Measurements from ENCODE around the gene BPNT1. TPM values are rescaled to one million over a fixed set of nuclear protein-coding genes. Genes with fewer than 3 reads are reported as not detected.

Gene BPNT1
- total RNA-seq, 2 donors from 2014 or later = 57.5 to 71.5 TPM

DNA sequence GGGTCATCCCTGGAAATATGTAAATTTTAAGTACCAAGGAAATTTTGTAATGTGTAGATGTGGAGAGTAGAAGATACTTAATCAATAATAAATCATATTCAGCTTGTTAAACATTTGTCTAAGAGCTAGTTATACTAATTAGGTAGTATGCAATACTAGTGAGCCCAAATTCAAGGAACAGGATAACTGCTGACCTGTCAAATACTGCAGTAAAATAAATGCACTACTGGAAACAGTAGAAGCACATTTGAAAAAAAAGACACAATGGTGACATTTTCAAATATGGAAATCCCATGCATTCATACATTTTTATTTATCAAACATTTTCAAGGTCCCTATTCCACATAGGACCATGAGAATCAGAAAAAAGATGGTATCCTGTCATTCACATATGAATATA, 70.5 kb downstream of the BPNT1 start:
- Histone ChIP-seq H3K9ac (ENCODE audit: low read depth in 2 of 2, low read length in 2 of 2) (no peak overlapping the region), H3K4me3 (no peak overlapping the region), H3K27ac (no peak overlapping the region), H3K36me3 (no peaks in the 10 kb centered on the region), H3K27me3 (no peaks in the 10 kb centered on the region), H3K4me1 (no peaks in the 10 kb centered on the region), H3K9me3 (no peaks in the 10 kb centered on the region)
- intact Hi-C loops (cut with DNase I) = no loop called here
- no peak for DNase-seq
- TF ChIP-seq, protein P1, sequence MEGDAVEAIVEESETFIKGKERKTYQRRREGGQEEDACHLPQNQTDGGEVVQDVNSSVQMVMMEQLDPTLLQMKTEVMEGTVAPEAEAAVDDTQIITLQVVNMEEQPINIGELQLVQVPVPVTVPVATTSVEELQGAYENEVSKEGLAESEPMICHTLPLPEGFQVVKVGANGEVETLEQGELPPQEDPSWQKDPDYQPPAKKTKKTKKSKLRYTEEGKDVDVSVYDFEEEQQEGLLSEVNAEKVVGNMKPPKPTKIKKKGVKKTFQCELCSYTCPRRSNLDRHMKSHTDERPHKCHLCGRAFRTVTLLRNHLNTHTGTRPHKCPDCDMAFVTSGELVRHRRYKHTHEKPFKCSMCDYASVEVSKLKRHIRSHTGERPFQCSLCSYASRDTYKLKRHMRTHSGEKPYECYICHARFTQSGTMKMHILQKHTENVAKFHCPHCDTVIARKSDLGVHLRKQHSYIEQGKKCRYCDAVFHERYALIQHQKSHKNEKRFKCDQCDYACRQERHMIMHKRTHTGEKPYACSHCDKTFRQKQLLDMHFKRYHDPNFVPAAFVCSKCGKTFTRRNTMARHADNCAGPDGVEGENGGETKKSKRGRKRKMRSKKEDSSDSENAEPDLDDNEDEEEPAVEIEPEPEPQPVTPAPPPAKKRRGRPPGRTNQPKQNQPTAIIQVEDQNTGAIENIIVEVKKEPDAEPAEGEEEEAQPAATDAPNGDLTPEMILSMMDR (IDR thresholded peaks at IDR 0.05) = no peak

DNA sequence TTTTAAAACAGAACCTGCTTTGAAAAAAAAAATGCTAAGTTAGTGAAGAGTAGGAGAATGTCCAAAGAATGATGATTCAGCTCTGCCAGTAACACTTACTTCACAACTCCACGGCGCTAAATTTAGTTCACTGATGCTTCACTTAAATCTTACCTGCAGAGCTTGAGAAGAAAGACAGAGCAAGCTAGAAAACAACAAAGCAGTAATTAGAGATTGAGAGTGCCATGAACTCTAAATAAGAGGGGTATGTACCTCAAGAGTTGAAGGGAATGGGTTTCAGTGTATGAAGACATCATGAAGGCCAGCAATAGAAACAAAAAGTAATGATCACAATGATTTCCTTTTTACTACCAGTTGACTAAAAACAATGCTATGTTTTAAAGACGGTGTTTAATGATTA, 76.1 kb downstream of the BPNT1 start:
- no peak overlapping the region for H3K4me3 ChIP-seq
- no peaks in the 10 kb centered on the region for H3K9me3 ChIP-seq
- no peak for DNase-seq
- no peaks in the 10 kb centered on the region for H3K27me3 ChIP-seq
- no peaks in the 10 kb centered on the region for H3K4me1 ChIP-seq
- intact Hi-C loops (cut with DNase I) = no loop called here
- H3K27ac ChIP-seq = no peak overlapping the region
- TF ChIP-seq, protein P1 (IDR thresholded peaks at IDR 0.05) = no peak
- no peaks in the 10 kb centered on the region for H3K36me3 ChIP-seq
- H3K9ac ChIP-seq (ENCODE audit: low read depth in 2 of 2, low read length in 2 of 2) = no peak overlapping the region

DNA sequence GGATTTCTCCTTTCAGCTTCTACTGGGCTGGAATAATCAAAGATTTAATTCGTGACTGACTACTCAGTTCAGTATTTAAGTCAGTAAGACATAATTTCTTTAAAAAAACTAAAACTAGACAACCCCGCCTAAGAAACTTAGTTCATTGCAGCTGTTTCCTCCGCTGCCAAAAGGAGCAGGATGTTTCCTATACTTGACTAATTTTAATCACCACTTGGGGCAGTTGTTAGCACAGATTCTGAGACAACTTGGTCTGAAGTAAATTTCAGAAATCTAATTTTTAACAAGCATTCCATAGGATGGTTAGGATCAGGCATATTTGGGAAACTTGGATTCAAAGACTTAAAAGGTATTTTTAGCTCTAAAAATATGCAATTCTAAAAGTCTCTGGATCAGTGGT, 77.3 kb downstream of the BPNT1 start:
- no peak overlapping the region for H3K27ac ChIP-seq
- no peak overlapping the region for H3K9ac ChIP-seq (ENCODE audit: low read depth in 2 of 2, low read length in 2 of 2)
- H3K36me3 ChIP-seq = no peaks in the 10 kb centered on the region
- H3K9me3 ChIP-seq = no peaks in the 10 kb centered on the region
- no peak for DNase-seq
- H3K4me3 ChIP-seq = no peak overlapping the region
- intact Hi-C loops (cut with DNase I) = no loop called here
- no peaks in the 10 kb centered on the region for H3K27me3 ChIP-seq
- TF ChIP-seq, protein P1 (IDR thresholded peaks at IDR 0.05) = no peak
- H3K4me1 ChIP-seq = no peaks in the 10 kb centered on the region

DNA sequence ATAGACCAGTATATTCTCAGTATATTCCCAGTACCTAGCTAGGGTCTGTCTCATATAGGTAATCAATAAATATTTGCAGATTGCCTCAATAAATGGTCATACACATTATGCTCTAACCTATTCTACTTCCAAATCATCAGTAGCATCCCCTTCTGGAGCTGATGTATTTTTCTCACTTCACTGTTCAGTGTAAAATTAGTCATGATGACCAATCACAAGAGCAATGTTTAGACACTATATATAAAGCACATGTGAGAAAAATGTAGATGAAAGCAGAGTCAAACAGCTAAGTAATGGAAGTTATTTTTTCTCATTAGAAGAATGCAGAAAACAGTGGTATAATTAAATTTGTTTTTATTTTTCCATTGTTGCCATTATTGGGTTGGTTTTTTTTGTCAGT, 78.0 kb downstream of the BPNT1 start:
- H3K27me3 ChIP-seq = no peaks in the 10 kb centered on the region
- intact Hi-C loops (cut with DNase I) = no loop called here
- no peaks in the 10 kb centered on the region for H3K4me1 ChIP-seq
- no peak overlapping the region for H3K9ac ChIP-seq (ENCODE audit: low read depth in 2 of 2, low read length in 2 of 2)
- no peak overlapping the region for H3K27ac ChIP-seq
- H3K36me3 ChIP-seq = no peaks in the 10 kb centered on the region
- TF ChIP-seq, protein P1 (IDR thresholded peaks at IDR 0.05) = no peak
- no peaks in the 10 kb centered on the region for H3K9me3 ChIP-seq
- no peak for DNase-seq
- no peak overlapping the region for H3K4me3 ChIP-seq

Small RNA genes within 50 kb of the gene (microRNA-seq; reads per million reads assigned to microRNA genes)
- gene MIR194-1 (874 reads per million, percentile 79 among the genes with 10 or more reads in this experiment), gene MIR215 (1,350 reads per million, percentile 83 among the genes with 10 or more reads in this experiment)

Other genes starting within 250 kb of the BPNT1 start
- 10 to 100 TPM; 10.5 to 32.3 TPM for gene SLC30A10, start 161.2 kb downstream of the BPNT1 start, total RNA-seq
- gene EPRS1, start 43.3 kb downstream of the BPNT1 start, total RNA-seq = 100 to 1,000 TPM in 1 of 2 donors, 10 to 100 TPM in 1; 78.8 to 124 TPM
- gene IARS2, start 4.3 kb upstream of the BPNT1 start, total RNA-seq = 100 to 1,000 TPM in 1 of 2 donors, 10 to 100 TPM in 1; 80.6 to 114 TPM
- gene RAB3GAP2, start 182.7 kb upstream of the BPNT1 start, total RNA-seq = 10 to 100 TPM; 33.2 to 34.2 TPM

All from colonic mucosa (tissue), 4 donors.